ENCODE measurements around the gene LGALS7. TPM values are rescaled to one million over a fixed set of nuclear protein-coding genes. Genes with fewer than 3 reads are reported as not detected.
A peak's percentile ranks its signal among the peaks of the same experiment; 100 is the strongest.

LGALS7 gene
- total and polyA plus RNA-seq, 2 experiments from 2014 or later, result 1.2 TPM; not detected in 1

GRCh38 chr19:38737921-38738737 lies 35.2 kb downstream of the LGALS7 start:
- H3K4me1 ChIP-seq (ENCODE audit: insufficient read depth), result peaks cover 5% of the 10 kb centered on the region
- TF ChIP-seq CTCF (IDR thresholded peaks at IDR 0.05; ENCODE audit: poor library complexity) (no peak), EZH2 (IDR thresholded peaks at IDR 0.05; ENCODE audit: borderline replicate concordance) (no peak), EZH2phosphoT487 (IDR thresholded peaks at IDR 0.05; ENCODE audit: low read depth, severe bottlenecking, unreplicated experiment) (no peak)
- H3K9me3 ChIP-seq (ENCODE audit: low read depth), result no peaks in the 10 kb centered on the region
- H3K36me3 ChIP-seq (replicated peaks; ENCODE audit: insufficient read depth, low read depth), result no peaks in the 10 kb centered on the region
- H3K4me2 ChIP-seq, result no peak overlapping the region
- no peak for DNase-seq (ENCODE audit: low spot score)
- H3K4me3 ChIP-seq, result no peak overlapping the region
- no peaks in the 10 kb centered on the region for H3K79me2 ChIP-seq
- H2AFZ ChIP-seq, result no peak overlapping the region
- WGBS (ENCODE audit: low lambda C conversion rate, missing lambda C conversion rate), result 93% methylated on average over 20 of the region's 21 CpGs
- no peak overlapping the region for H3K27ac ChIP-seq
- no peaks in the 10 kb centered on the region for H3K27me3 ChIP-seq
- H3K9me2 ChIP-seq (replicated peaks; ENCODE audit: insufficient read depth), result no peaks in the 10 kb centered on the region
- no peaks in the 10 kb centered on the region for H4K20me1 ChIP-seq (ENCODE audit: insufficient read depth, poor library complexity, severe bottlenecking)

- no peak for TF ChIP-seq EZH2 (IDR thresholded peaks at IDR 0.05; ENCODE audit: borderline replicate concordance)
- no peak for TF ChIP-seq CTCF (IDR thresholded peaks at IDR 0.05; ENCODE audit: poor library complexity)
- TF ChIP-seq EZH2phosphoT487 (IDR thresholded peaks at IDR 0.05; ENCODE audit: low read depth, severe bottlenecking, unreplicated experiment), result no peak
- H3K9me2 ChIP-seq (replicated peaks; ENCODE audit: insufficient read depth), result no peaks in the 10 kb centered on the region
- WGBS (ENCODE audit: low lambda C conversion rate, missing lambda C conversion rate), result 74% methylated on average over 18 of the region's 22 CpGs
- H2AFZ ChIP-seq, result no peak overlapping the region
- no peak overlapping the region for H3K27ac ChIP-seq
- H3K9me3 ChIP-seq (ENCODE audit: low read depth), result no peaks in the 10 kb centered on the region
- no peaks in the 10 kb centered on the region for H3K27me3 ChIP-seq
- H3K79me2 ChIP-seq, result no peaks in the 10 kb centered on the region
- H3K4me1 ChIP-seq (ENCODE audit: insufficient read depth), result peaks cover 5% of the 10 kb centered on the region
- peak; percentile 13 for DNase-seq (ENCODE audit: low spot score)
- H3K4me2 ChIP-seq, result peak overlapping the region; percentile 49
- H4K20me1 ChIP-seq (ENCODE audit: insufficient read depth, poor library complexity, severe bottlenecking), result no peaks in the 10 kb centered on the region
- no peak overlapping the region for H3K4me3 ChIP-seq
- H3K36me3 ChIP-seq (replicated peaks; ENCODE audit: insufficient read depth, low read depth), result no peaks in the 10 kb centered on the region
Observed at GRCh38 chr19:38737281-38737865, 35.9 kb downstream of the LGALS7 start.

GRCh38 chr19:38736413-38737280 lies 36.7 kb downstream of the LGALS7 start:
- H4K20me1 ChIP-seq (ENCODE audit: insufficient read depth, poor library complexity, severe bottlenecking), result no peaks in the 10 kb centered on the region
- peak overlapping the region; percentile 29 for H3K4me3 ChIP-seq
- H3K27me3 ChIP-seq, result no peaks in the 10 kb centered on the region
- H3K4me1 ChIP-seq (ENCODE audit: insufficient read depth), result peaks cover 5% of the 10 kb centered on the region
- DNase-seq (ENCODE audit: low spot score), result peak; percentile 93
- no peak for TF ChIP-seq CTCF (IDR thresholded peaks at IDR 0.05; ENCODE audit: poor library complexity)
- TF ChIP-seq EZH2 (IDR thresholded peaks at IDR 0.05; ENCODE audit: borderline replicate concordance), result no peak
- no peak for TF ChIP-seq EZH2phosphoT487 (IDR thresholded peaks at IDR 0.05; ENCODE audit: low read depth, severe bottlenecking, unreplicated experiment)
- peak overlapping the region; percentile 81 for H3K4me2 ChIP-seq
- WGBS (ENCODE audit: low lambda C conversion rate, missing lambda C conversion rate), result 3% methylated on average over 7 of the region's 36 CpGs
- peak overlapping the region; percentile 35 for H2AFZ ChIP-seq
- H3K9me3 ChIP-seq (ENCODE audit: low read depth), result no peaks in the 10 kb centered on the region
- peak overlapping the region; percentile 82 for H3K27ac ChIP-seq
- H3K36me3 ChIP-seq (replicated peaks; ENCODE audit: insufficient read depth, low read depth), result no peaks in the 10 kb centered on the region
- no peaks in the 10 kb centered on the region for H3K9me2 ChIP-seq (replicated peaks; ENCODE audit: insufficient read depth)
- no peaks in the 10 kb centered on the region for H3K79me2 ChIP-seq
